K562 (cell line): Measurements from ENCODE around the gene TCEAL9. TPM values are rescaled to one million over a fixed set of nuclear protein-coding genes. Genes with fewer than 3 reads are reported as not detected.

Source experiments
- EP300 ChIP-seq: IDR thresholded peaks from 2 replicates; pipeline ENCODE4 v1.6.1; 2012; ENCODE audit warnings: low read length, improper control_type of control experiment
- EP400 ChIP-seq: fragments of 450-650 bp; IDR thresholded peaks from 2 replicates; pipeline ENCODE4 v1.6.1; 2017; ENCODE audit warnings: antibody characterized with exemption, mild to moderate bottlenecking, moderate library complexity
- KDM5B ChIP-seq: fragments of 200-600 bp; sonication (generic); IDR thresholded peaks from 2 replicates; pipeline ENCODE4 v1.6.1; 2012; ENCODE audit warnings: low read depth, mild to moderate bottlenecking, moderate library complexity, low read length, control low read depth, inconsistent platforms; ENCODE audit not compliant: insufficient replicate concordance
- TAF1 ChIP-seq: IDR thresholded peaks from 2 replicates; pipeline ENCODE4 v1.6.1; 2011; ENCODE audit warnings: mild to moderate bottlenecking, low read length, moderate library complexity; ENCODE audit not compliant: insufficient read depth, control insufficient read depth, severe bottlenecking; ENCODE audit errors: extremely low read depth
- TBL1XR1 ChIP-seq, 2 experiments: IDR thresholded peaks; 2 replicates each; pipeline ENCODE4 v1.6.1; 2012; ENCODE audit warnings: improper control_type of control experiment in 2 of 2, low read length in 2 of 2, mild to moderate bottlenecking in 1 of 2
- TSC22D4 ChIP-seq: fragments of 450-650 bp; IDR thresholded peaks from 2 replicates; pipeline ENCODE4 v1.6.1; 2016; ENCODE audit warnings: missing genetic modification characterization, missing biosample characterization, control low read depth
- ZBED1 ChIP-seq: IDR thresholded peaks from 2 replicates; pipeline ENCODE4 v1.6.1; 2014
- ZNF175 ChIP-seq: fragments of 200-800 bp; sonication (Bioruptor generic); IDR thresholded peaks from 2 replicates; pipeline ENCODE4 v1.6.1; 2016; ENCODE audit warnings: low read depth, mild to moderate bottlenecking, missing genetic modification characterization, missing compliant biosample characterization
- ZNF212 ChIP-seq: fragments of 450-650 bp; formaldehyde crosslinking; IDR thresholded peaks from 2 replicates; pipeline ENCODE4 v1.4.0; 2020; ENCODE audit warnings: mild to moderate bottlenecking
- ZNF41 ChIP-seq: fragments of 250-450 bp; sonication (Bioruptor Pico); conservative IDR thresholded peaks from 2 replicates; pipeline ENCODE4 v1.4.0; 2020; ENCODE audit warnings: mild to moderate bottlenecking
- ZNF696 ChIP-seq: fragments of 250-450 bp; sonication (Bioruptor Pico); conservative IDR thresholded peaks from 2 replicates; pipeline ENCODE4 v1.4.0; 2020; ENCODE audit warnings: mild to moderate bottlenecking, moderate library complexity
- polyA plus RNA-seq, 8 experiments: library from polyadenylated mRNA; depleted of rRNA in 4 of 8; stranded (reverse) in 5 of 8; unstranded in 3 of 8; fragments of >200 nt; fragmentation: Nextera tagmentation in 2 of 8; fragmentation: Illumina TruSeq in 1 of 8; extraction: Ambion mirVana in 2 of 8; extraction: Trizol in 1 of 8; gene quantifications; 2 replicates each; pipeline versions ENCODE4 v1.2.1 to v1.2.3, GENCODE V29; 2011 to 2014; ENCODE audit warnings: inconsistent platforms in 1 of 8, missing spikeins in 1 of 8
- total RNA-seq, 7 experiments: library from RNA; depleted of rRNA in 6 of 7; stranded (reverse); fragments of >200 nt in 6 of 7; fragmentation: Illumina TruSeq in 2 of 7; extraction: Trizol in 2 of 7; gene quantifications; 2 replicates each; pipeline versions ENCODE4 v1.2.1 to v1.2.3, GENCODE V29; 2011 to 2021; ENCODE audit warnings: low replicate concordance in 1 of 7
- TF ChIP-seq, protein P1 (sequence below): fragments of 250-450 bp; sonication (Bioruptor Pico); IDR thresholded peaks from 2 replicates; pipeline ENCODE4 v1.4.0; 2020
- TF ChIP-seq, protein P2 (sequence below): fragments of 250-450 bp; sonication (Bioruptor Pico); IDR thresholded peaks from 2 replicates; pipeline ENCODE4 v1.8.0; 2022; ENCODE audit warnings: moderate library complexity, mild to moderate bottlenecking, inconsistent platforms
- TF ChIP-seq, protein P3 (sequence below), 2 experiments: fragments of 450-650 bp; formaldehyde crosslinking in 1 of 2; IDR thresholded peaks; 2 replicates each; pipeline versions ENCODE4 v1.4.0 to v1.6.1; 2014 to 2020; ENCODE audit warnings: mild to moderate bottlenecking in 2 of 2, borderline replicate concordance in 1 of 2, low read depth in 1 of 2

Gene TCEAL9
- total and polyA plus RNA-seq, 9 of the 15 experiments (the other 6 are each of a cell fraction or from before 2014, with no cell fraction given): 16.2 to 106 (median 69.6) TPM

DNA sequence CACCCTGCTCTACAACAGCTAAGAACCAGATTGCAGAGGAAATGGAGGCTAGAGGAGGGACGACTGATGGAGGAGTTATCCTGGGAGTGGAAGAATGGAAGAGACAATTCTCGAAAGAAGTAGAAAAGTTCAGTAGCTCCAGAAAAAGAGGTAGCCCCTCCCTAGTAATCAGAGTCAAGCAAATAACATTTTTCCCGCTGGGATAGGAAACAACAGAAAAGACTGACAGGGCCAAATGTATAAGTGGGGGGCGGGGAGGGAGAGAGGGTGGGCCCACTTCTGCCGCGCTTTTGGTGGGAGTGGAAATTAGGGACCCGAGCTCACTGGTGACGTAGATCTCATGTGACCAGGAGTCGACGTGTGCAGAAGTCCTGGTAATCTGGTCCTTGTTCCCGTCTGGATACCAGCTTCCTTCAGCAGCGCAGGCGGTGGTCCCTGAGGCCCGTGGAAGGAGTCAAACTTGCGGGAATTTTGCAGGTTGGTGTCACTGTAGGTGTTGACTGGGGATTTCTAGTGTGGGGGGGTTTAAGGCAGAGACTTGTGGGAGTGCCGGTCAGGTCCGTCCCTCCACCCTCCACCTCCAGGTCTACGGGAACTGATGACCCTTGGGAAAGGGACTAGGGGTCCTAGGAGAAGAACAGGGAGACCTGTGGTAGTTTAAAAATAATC, at the start of gene TCEAL9 (continued):
- TF ChIP-seq ZNF41 (CRISPR knock-in tag): no peak
- no peak for TF ChIP-seq TBL1XR1 (IDR thresholded peaks at IDR 0.05; ENCODE audit: low read length in 2 of 2)
- no peak for TF ChIP-seq ZBED1
- TF ChIP-seq EP400: peak; percentile 44; the same call in 1 of the 2 replicates
- no peak for TF ChIP-seq EP300
- TF ChIP-seq, protein P1, sequence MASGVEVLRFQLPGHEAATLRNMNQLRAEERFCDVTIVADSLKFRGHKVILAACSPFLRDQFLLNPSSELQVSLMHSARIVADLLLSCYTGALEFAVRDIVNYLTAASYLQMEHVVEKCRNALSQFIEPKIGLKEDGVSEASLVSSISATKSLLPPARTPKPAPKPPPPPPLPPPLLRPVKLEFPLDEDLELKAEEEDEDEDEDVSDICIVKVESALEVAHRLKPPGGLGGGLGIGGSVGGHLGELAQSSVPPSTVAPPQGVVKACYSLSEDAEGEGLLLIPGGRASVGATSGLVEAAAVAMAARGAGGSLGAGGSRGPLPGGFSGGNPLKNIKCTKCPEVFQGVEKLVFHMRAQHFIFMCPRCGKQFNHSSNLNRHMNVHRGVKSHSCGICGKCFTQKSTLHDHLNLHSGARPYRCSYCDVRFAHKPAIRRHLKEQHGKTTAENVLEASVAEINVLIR (CRISPR knock-in tag): no peak
- no peak for TF ChIP-seq ZNF175
- TF ChIP-seq, protein P2, sequence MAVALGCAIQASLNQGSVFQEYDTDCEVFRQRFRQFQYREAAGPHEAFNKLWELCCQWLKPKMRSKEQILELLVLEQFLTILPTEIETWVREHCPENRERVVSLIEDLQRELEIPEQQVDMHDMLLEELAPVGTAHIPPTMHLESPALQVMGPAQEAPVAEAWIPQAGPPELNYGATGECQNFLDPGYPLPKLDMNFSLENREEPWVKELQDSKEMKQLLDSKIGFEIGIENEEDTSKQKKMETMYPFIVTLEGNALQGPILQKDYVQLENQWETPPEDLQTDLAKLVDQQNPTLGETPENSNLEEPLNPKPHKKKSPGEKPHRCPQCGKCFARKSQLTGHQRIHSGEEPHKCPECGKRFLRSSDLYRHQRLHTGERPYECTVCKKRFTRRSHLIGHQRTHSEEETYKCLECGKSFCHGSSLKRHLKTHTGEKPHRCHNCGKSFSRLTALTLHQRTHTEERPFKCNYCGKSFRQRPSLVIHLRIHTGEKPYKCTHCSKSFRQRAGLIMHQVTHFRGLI (CRISPR knock-in tag): no peak
- TF ChIP-seq ZNF696 (CRISPR knock-in tag): no peak
- TF ChIP-seq TSC22D4 (tag): no peak
- TF ChIP-seq, protein P3, sequence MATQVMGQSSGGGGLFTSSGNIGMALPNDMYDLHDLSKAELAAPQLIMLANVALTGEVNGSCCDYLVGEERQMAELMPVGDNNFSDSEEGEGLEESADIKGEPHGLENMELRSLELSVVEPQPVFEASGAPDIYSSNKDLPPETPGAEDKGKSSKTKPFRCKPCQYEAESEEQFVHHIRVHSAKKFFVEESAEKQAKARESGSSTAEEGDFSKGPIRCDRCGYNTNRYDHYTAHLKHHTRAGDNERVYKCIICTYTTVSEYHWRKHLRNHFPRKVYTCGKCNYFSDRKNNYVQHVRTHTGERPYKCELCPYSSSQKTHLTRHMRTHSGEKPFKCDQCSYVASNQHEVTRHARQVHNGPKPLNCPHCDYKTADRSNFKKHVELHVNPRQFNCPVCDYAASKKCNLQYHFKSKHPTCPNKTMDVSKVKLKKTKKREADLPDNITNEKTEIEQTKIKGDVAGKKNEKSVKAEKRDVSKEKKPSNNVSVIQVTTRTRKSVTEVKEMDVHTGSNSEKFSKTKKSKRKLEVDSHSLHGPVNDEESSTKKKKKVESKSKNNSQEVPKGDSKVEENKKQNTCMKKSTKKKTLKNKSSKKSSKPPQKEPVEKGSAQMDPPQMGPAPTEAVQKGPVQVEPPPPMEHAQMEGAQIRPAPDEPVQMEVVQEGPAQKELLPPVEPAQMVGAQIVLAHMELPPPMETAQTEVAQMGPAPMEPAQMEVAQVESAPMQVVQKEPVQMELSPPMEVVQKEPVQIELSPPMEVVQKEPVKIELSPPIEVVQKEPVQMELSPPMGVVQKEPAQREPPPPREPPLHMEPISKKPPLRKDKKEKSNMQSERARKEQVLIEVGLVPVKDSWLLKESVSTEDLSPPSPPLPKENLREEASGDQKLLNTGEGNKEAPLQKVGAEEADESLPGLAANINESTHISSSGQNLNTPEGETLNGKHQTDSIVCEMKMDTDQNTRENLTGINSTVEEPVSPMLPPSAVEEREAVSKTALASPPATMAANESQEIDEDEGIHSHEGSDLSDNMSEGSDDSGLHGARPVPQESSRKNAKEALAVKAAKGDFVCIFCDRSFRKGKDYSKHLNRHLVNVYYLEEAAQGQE (IDR thresholded peaks at IDR 0.05; ENCODE audit: borderline replicate concordance): no peak
- TF ChIP-seq, protein P3 (CRISPR knock-in tag; IDR thresholded peaks at IDR 0.05; ENCODE audit: low read depth): no peak
- TF ChIP-seq KDM5B: no peak
- no peak for TF ChIP-seq ZNF212 (CRISPR knock-in tag)
- peak; percentile 30 for TF ChIP-seq TAF1
